HepG2 (cell line): ENCODE results near the gene NRG2. TPM values are rescaled to one million over a fixed set of nuclear protein-coding genes. Genes with fewer than 3 reads are reported as not detected.

Experiments used
- CHCHD3 ChIP-seq: sonication (generic); formaldehyde crosslinking; IDR thresholded peaks from 2 replicates; pipeline ENCODE4 v1.8.0; 2022; ENCODE audit warnings: mild to moderate bottlenecking, missing genetic modification reagents, moderate library complexity
- DNMT1 ChIP-seq: sonication (generic); formaldehyde crosslinking; IDR thresholded peaks from 2 replicates; pipeline ENCODE4 v1.5.1; 2020; ENCODE audit warnings: mild to moderate bottlenecking, missing genetic modification reagents
- ETV5 ChIP-seq: IDR thresholded peaks from 2 replicates; pipeline ENCODE4 v1.6.1; 2018; ENCODE audit warnings: missing biosample characterization, missing genetic modification reagents, inconsistent platforms, borderline replicate concordance
- KAT8 ChIP-seq: IDR thresholded peaks from 2 replicates; pipeline ENCODE4 v1.6.1; 2016; ENCODE audit warnings: missing genetic modification reagents, missing compliant biosample characterization
- LCORL ChIP-seq, 2 experiments: fragments of 450-650 bp in 1 of 2; sonication (generic) in 1 of 2; formaldehyde crosslinking in 1 of 2; IDR thresholded peaks; 2 replicates each; pipeline versions ENCODE4 v1.5.0 to v1.6.1; 2017 to 2020; ENCODE audit warnings: antibody characterized with exemption in 1 of 2, missing genetic modification reagents in 1 of 2
- MAFG ChIP-seq: sonication (generic); formaldehyde crosslinking; IDR thresholded peaks from 2 replicates; pipeline ENCODE4 v1.5.1; 2020; ENCODE audit warnings: mild to moderate bottlenecking, missing genetic modification reagents
- PRPF4 ChIP-seq: fragments of 200-400 bp; formaldehyde crosslinking; IDR thresholded peaks from 2 replicates; pipeline ENCODE4 v1.6.1; 2016; ENCODE audit warnings: low read length, low read depth; ENCODE audit not compliant: poor library complexity, severe bottlenecking
- RFX5 ChIP-seq: IDR thresholded peaks from 2 replicates; pipeline ENCODE4 v1.6.1; 2011; ENCODE audit warnings: low read depth, low read length, improper control_type of control experiment
- RXRA ChIP-seq: sonication (generic); formaldehyde crosslinking; IDR thresholded peaks from 2 replicates; pipeline ENCODE4 v1.5.1; 2020; ENCODE audit warnings: missing genetic modification reagents
- SCMH1 ChIP-seq: sonication (generic); formaldehyde crosslinking; IDR thresholded peaks from 2 replicates; pipeline ENCODE4 v1.9.0; 2021; ENCODE audit warnings: missing genetic modification reagents, mild to moderate bottlenecking, borderline replicate concordance
- SP140L ChIP-seq: sonication (generic); formaldehyde crosslinking; IDR thresholded peaks from 2 replicates; pipeline ENCODE4 v1.4.0; 2020; ENCODE audit warnings: missing genetic modification reagents, borderline replicate concordance
- THYN1 ChIP-seq: sonication (generic); formaldehyde crosslinking; IDR thresholded peaks from 2 replicates; pipeline ENCODE4 v1.8.1; 2023; ENCODE audit warnings: low read depth, mild to moderate bottlenecking, moderate library complexity, missing genetic modification reagents, borderline replicate concordance
- XRCC5 ChIP-seq: fragments of 200-400 bp; formaldehyde crosslinking; optimal IDR thresholded peaks from 2 replicates; pipeline ENCODE3; 2017; ENCODE audit warnings: mild to moderate bottlenecking, low read length
- ZNF501 ChIP-seq: sonication (generic); formaldehyde crosslinking; IDR thresholded peaks from 2 replicates; pipeline ENCODE4 v1.5.1; 2020; ENCODE audit warnings: mild to moderate bottlenecking, moderate library complexity, missing genetic modification reagents
- ZNF629 ChIP-seq: sonication (generic); formaldehyde crosslinking; conservative IDR thresholded peaks from 2 replicates; pipeline ENCODE4 v1.5.0; 2020; ENCODE audit warnings: missing genetic modification reagents
- ZSCAN20 ChIP-seq: sonication (generic); formaldehyde crosslinking; IDR thresholded peaks from 2 replicates; pipeline ENCODE4 v1.4.0; 2020; ENCODE audit warnings: missing genetic modification reagents, mild to moderate bottlenecking, borderline replicate concordance
- ZZZ3 ChIP-seq: sonication (generic); formaldehyde crosslinking; IDR thresholded peaks from 2 replicates; pipeline ENCODE4 v1.4.0; 2020; ENCODE audit warnings: missing genetic modification reagents, mild to moderate bottlenecking, borderline replicate concordance
- polyA plus RNA-seq, 8 experiments: library from polyadenylated mRNA; depleted of rRNA in 3 of 8; stranded (reverse) in 7 of 8; unstranded in 1 of 8; fragments of >200 nt; fragmentation: Illumina TruSeq in 4 of 8; extraction: Trizol in 4 of 8; gene quantifications; 2 replicates each; pipeline versions ENCODE4 v1.2.1 to v1.2.3, GENCODE V29; 2011 to 2016; ENCODE audit warnings: low read depth in 4 of 8, missing spikeins in 1 of 8, mixed read lengths in 1 of 8; ENCODE audit not compliant: insufficient read depth in 1 of 8
- total RNA-seq, 5 experiments: library from RNA; depleted of rRNA; stranded (reverse); fragments of >200 nt; fragmentation: Illumina TruSeq; extraction: Trizol; gene quantifications; 2 replicates each; pipeline ENCODE4 v1.2.3, GENCODE V29; 2016; ENCODE audit warnings: low read depth in 1 of 5
- TF ChIP-seq, protein P1 (sequence below): sonication (generic); formaldehyde crosslinking; IDR thresholded peaks from 2 replicates; pipeline ENCODE4 v1.4.0; 2020; ENCODE audit warnings: missing genetic modification reagents
- TF ChIP-seq, protein P2 (sequence below): sonication (generic); formaldehyde crosslinking; IDR thresholded peaks from 2 replicates; pipeline ENCODE4 v1.5.0; 2020; ENCODE audit warnings: mild to moderate bottlenecking, missing genetic modification reagents
- TF ChIP-seq, protein P3 (sequence below): sonication (generic); formaldehyde crosslinking; IDR thresholded peaks from 2 replicates; pipeline ENCODE4 v1.4.0; 2020; ENCODE audit warnings: missing genetic modification reagents
- TF ChIP-seq, protein P4 (sequence below): IDR thresholded peaks from 2 replicates; pipeline ENCODE4 v1.6.1; 2016; ENCODE audit warnings: missing compliant biosample characterization, missing genetic modification reagents, borderline replicate concordance

The NRG2 gene
- total and polyA plus RNA-seq, 2 of the 13 experiments (the other 11 are each of a cell fraction or from before 2014, with no cell fraction given), result not detected

DNA sequence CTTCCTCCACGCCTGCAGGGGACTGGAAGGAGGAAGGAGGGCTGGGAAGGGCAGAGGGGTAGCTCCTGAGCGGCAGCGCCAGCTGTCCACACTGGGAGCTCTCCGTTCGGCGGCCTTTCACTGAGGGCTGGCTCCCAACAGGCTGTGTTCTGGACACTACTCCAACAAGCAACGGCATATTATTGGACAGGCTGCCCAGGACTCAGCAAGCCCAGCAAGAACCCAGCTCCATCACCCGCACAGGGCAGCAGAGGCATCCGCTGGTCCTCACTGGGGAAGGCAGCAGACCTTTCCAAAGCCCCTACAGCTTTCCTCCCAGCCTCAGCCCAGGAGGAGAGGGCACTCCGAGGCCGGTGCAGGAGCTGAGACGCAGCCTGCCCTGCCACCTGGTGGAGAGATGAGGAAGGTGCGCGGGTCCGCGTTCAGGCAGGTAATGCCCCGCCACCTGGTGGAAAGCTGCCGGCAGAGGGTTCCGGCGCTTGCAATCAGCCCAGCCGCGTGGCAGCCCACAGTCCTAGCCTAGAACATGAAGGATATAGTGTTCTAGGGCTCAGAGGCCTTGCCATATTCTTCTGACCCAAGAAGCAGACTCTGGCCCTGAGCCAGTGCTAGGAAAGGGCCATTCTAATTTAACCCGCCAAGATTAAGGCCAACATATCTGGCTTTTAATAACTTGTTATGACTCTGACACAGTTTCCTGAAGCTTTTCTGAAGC is 74.4 kb downstream of the NRG2 start (continued):
- TF ChIP-seq LCORL (IDR thresholded peaks at IDR 0.05), result no peak
- TF ChIP-seq LCORL (CRISPR knock-in tag; IDR thresholded peaks at IDR 0.05), result peak; percentile 35; the same call in 1 of the 2 replicates
- TF ChIP-seq ZNF501, result no peak
- TF ChIP-seq, protein P1, sequence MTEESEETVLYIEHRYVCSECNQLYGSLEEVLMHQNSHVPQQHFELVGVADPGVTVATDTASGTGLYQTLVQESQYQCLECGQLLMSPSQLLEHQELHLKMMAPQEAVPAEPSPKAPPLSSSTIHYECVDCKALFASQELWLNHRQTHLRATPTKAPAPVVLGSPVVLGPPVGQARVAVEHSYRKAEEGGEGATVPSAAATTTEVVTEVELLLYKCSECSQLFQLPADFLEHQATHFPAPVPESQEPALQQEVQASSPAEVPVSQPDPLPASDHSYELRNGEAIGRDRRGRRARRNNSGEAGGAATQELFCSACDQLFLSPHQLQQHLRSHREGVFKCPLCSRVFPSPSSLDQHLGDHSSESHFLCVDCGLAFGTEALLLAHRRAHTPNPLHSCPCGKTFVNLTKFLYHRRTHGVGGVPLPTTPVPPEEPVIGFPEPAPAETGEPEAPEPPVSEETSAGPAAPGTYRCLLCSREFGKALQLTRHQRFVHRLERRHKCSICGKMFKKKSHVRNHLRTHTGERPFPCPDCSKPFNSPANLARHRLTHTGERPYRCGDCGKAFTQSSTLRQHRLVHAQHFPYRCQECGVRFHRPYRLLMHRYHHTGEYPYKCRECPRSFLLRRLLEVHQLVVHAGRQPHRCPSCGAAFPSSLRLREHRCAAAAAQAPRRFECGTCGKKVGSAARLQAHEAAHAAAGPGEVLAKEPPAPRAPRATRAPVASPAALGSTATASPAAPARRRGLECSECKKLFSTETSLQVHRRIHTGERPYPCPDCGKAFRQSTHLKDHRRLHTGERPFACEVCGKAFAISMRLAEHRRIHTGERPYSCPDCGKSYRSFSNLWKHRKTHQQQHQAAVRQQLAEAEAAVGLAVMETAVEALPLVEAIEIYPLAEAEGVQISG (CRISPR knock-in tag), result peak; percentile 74
- peak; percentile 48; the same call in 1 of the 2 replicates for TF ChIP-seq RXRA
- TF ChIP-seq SCMH1 (CRISPR knock-in tag), result no peak
- peak; percentile 98 for TF ChIP-seq XRCC5
- 0 out of 2 replicates have a peak, but pooled peaks have one; percentile 50 for TF ChIP-seq ZZZ3 (CRISPR knock-in tag)
- TF ChIP-seq MAFG (CRISPR knock-in tag), result no peak
- TF ChIP-seq ZSCAN20 (CRISPR knock-in tag), result no peak
- no peak for TF ChIP-seq PRPF4
- TF ChIP-seq, protein P2, sequence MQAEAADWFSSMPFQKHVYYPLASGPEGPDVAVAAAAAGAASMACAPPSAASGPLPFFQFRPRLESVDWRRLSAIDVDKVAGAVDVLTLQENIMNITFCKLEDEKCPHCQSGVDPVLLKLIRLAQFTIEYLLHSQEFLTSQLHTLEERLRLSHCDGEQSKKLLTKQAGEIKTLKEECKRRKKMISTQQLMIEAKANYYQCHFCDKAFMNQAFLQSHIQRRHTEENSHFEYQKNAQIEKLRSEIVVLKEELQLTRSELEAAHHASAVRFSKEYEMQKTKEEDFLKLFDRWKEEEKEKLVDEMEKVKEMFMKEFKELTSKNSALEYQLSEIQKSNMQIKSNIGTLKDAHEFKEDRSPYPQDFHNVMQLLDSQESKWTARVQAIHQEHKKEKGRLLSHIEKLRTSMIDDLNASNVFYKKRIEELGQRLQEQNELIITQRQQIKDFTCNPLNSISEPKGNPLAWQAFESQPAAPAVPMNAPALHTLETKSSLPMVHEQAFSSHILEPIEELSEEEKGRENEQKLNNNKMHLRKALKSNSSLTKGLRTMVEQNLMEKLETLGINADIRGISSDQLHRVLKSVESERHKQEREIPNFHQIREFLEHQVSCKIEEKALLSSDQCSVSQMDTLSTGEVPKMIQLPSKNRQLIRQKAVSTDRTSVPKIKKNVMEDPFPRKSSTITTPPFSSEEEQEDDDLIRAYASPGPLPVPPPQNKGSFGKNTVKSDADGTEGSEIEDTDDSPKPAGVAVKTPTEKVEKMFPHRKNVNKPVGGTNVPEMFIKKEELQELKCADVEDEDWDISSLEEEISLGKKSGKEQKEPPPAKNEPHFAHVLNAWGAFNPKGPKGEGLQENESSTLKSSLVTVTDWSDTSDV, result 0 out of 2 replicates have a peak, but pooled peaks have one; percentile 25
- peak; percentile 75; the same call in 1 of the 2 replicates for TF ChIP-seq DNMT1
- TF ChIP-seq RFX5, result no peak
- TF ChIP-seq SP140L (CRISPR knock-in tag), result no peak
- no peak for TF ChIP-seq THYN1 (CRISPR knock-in tag)
- TF ChIP-seq ETV5, result peak; percentile 65
- TF ChIP-seq, protein P3, sequence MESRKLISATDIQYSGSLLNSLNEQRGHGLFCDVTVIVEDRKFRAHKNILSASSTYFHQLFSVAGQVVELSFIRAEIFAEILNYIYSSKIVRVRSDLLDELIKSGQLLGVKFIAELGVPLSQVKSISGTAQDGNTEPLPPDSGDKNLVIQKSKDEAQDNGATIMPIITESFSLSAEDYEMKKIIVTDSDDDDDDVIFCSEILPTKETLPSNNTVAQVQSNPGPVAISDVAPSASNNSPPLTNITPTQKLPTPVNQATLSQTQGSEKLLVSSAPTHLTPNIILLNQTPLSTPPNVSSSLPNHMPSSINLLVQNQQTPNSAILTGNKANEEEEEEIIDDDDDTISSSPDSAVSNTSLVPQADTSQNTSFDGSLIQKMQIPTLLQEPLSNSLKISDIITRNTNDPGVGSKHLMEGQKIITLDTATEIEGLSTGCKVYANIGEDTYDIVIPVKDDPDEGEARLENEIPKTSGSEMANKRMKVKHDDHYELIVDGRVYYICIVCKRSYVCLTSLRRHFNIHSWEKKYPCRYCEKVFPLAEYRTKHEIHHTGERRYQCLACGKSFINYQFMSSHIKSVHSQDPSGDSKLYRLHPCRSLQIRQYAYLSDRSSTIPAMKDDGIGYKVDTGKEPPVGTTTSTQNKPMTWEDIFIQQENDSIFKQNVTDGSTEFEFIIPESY, result peak; percentile 76
- TF ChIP-seq ZNF629 (CRISPR knock-in tag), result no peak
- TF ChIP-seq, protein P4, sequence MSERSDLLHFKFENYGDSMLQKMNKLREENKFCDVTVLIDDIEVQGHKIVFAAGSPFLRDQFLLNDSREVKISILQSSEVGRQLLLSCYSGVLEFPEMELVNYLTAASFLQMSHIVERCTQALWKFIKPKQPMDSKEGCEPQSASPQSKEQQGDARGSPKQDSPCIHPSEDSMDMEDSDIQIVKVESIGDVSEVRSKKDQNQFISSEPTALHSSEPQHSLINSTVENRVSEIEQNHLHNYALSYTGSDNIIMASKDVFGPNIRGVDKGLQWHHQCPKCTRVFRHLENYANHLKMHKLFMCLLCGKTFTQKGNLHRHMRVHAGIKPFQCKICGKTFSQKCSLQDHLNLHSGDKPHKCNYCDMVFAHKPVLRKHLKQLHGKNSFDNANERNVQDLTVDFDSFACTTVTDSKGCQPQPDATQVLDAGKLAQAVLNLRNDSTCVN (CRISPR knock-in tag), result no peak
- no peak for TF ChIP-seq KAT8 (CRISPR knock-in tag)
- no peak for TF ChIP-seq CHCHD3
